Left ventricle myocardium superior (tissue), 1 donor: ENCODE results near the gene SNRPD2. TPM values are rescaled to one million over a fixed set of nuclear protein-coding genes. Genes with fewer than 3 reads are reported as not detected.
A peak's percentile ranks its signal among the peaks of the same experiment; 100 is the strongest.
"Not testable (repeated sequence)": the region's sequence is repeated elsewhere in the genome, so short reads cannot be mapped to it uniquely, and the experiment has no call there.

Experiments used
- ATAC-seq: fragments of 200-7000 bp; cut with Tn5 transposase; one replicate; pipeline ENCODE4 v1.9.1; 2020; ENCODE audit warnings: mild to moderate bottlenecking, moderate library complexity
- DNase-seq: peaks from one replicate; pipeline ENCODE4 v3.0.0-alpha.2; 2020
- intact Hi-C: fragments of 100-400 bp; cut with micrococcal nuclease; formaldehyde crosslinking; loops from one replicate; pipeline ENCODE4 v1.11.0; 2022
- long read RNA-seq: library from polyadenylated mRNA; unstranded; transcript quantifications from one replicate; pipeline ENCODE4 v2.0.0, GENCODE V29; 2021
- total RNA-seq: library from RNA; stranded (reverse); fragmentation: NEBNext Ultra II Directional; extraction: Animal tissue kit (Norgen Biotek cat#: 25700); gene quantifications from one replicate; pipeline ENCODE4 v1.2.1, GENCODE V29; 2021
- donor health status: DM: no; HTN: yes; CAD: no; lungs with severe emphysema.

The SNRPD2 gene
- total RNA-seq, result 233 TPM
- long read RNA-seq, transcript SNRPD2-201 (3 exons, 901 nt), result major isoform, 117 of 153 reads
- long read RNA-seq, partial matches to known transcripts, result 6 of 153 reads
- long read RNA-seq, other reads (novel, unspliced or antisense), result 28 of 153 reads

DNA sequence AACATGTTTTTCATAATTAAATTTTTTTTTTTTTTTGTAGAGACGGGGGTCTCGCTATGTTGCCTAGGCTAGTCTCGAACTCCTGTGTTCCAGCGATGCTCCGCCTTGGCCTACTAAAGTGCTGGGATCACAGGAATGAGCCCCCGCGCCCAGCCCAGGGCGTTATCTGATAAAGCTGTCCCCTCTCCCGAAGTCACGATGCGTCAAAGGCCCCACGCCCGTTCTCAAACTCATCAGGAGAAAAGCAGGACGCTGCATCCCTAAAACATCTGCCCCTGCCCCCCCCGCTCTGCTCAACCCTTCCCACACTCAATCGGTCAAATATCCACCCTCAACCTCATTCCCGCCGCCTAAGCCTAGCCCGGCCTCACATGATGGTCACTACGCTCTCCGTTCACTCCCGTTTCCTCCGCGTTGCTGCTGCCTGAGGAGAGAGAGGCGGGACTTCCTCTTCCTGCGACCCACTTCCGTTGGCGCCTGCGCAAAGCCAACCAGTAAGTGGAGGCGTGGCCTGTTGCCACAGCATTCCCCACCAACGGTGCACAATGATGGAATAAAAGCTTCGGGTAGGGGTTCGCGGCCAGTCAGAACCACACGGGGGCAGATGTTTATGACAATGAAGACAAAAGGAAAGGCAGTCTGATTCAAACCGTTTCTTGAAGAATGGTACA, at the start of gene SNRPD2:
TSS of gene SNRPD2 (minus strand) at position 438 of the 671 bp plus-strand sequence. CDS start at position 373, 65 bp downstream.
- DNase-seq, result peak; percentile 94
- peak; percentile 85 for ATAC-seq
- intact Hi-C loops, result no loop called here

DNA sequence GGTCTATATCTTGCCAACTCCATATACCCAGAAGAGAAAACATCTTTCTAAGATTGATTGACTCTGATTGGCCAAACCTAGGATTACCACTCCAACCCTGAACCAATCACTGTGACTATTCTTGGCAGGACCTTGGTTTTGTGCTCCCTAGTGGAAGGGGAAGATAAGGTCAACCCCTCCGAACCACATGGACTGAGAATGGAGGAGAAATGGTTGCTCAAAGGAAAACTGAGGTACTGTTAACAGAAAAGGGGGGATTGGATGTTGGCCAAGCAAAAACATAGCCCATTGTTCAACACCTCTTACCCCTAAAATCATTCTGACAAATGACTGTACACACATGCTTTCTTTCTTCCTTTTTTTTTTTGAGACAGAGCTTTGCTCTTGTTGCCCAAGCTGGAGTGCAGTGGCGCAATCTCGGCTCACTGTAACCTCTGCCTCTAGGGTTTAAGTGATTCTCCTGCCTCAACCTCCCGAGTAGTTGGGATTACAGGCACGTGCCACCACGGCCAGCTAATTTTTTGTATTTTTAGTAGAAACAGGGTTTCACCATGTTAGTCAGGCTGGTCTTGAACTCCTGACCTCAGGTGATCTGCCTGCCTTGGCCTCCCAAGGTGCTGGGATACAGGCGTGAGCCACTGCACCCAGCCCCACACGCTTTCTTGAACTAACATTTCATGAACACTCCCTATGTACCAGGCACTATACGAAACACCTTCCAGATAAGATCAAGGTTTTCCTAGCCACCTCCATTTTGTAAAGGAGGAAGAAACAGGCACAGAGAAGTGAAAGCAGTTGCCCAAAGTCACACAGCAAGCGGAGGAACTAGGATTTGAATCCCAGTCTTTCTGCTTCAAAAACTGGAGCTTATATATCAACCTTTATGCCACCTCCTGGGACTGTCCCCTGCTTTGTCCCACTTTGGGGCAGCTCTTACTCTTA, 48.0 kb upstream of the SNRPD2 start:
- intact Hi-C loops, result no loop called here
- ATAC-seq, result no peak
- no peak for DNase-seq

DNA sequence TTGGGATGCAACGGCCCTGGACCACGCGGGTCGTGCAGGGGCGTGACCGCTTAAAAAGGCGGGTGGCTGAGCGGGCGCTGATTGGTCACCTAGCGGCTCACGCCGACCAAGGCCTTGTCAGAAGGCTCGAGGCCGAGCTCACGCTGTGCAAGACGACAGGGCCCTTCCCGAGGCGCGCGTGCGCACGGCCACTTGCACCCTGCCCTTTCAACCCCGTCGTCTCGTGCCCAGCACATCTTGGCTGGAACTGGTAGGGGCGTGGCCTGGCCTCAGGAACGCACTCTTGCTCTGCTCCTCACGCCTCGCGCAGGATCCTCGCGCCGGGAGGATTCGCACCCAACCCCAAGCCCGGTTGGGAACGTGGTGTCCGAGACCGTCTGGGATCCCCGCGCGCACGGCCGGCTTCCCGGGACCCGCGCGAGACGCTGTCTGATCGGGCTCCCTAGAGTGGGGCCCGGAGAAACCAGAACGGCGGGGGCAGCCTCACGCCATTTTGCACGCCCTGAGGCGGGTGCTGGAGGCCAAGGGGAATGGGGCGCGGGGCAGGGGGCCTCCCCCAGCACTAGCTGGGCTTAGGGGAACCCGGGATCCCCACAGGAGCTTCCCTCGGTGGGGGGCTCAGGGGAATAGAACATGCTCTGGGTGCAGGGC, 41.5 kb upstream of the SNRPD2 start, which contains the start of gene MEIOSIN:
TSS of gene MEIOSIN (plus strand) at position 280 of the 651 bp plus-strand sequence. CDS start 1,938 bp downstream, outside the sequence.
- intact Hi-C loops, result no loop called here
- ATAC-seq, result no peak
- DNase-seq, result no peak

DNA sequence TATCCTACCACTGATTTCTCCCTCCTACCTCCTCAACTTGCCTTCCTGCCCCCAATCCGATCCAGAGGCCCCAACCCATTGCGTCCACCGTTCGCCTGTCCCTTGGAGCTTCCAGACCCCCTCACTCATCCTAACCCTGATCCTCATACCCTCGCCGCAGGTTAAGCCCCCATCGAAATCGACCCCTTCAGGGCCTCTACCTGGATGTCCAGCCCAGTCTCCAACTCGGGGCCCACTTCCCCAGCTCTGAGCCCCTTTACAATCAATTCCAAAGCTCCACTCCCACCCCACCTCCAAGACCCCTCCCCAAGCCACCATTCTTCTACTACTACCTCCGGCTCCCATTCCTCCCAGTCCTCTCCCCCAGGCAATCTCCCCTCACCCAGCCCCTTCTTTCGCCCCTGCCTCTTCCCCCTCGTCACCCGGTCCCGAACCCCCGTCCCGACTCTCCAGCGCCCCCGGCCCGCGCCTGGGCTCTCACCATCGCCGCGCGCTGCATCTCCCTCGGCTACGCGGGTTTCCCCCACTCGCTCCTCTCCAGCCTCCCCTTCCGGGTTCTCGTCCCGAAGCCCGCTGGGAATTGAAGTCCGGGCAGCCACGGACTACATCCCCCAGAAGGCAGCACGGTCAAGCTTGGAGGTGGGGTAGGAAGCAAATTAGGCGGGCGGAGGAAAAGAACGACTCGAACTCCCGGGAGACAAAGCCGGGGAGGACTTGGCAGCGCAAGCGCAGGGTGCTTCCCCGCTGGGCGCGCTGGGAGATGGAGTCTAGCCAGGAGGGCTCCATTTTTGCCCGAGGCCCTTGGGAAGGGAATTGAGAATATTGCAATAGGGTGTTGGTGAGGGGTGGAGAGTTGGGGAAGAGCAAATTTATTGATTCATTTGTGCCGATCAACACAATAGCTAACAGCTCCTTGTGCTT, 38.9 kb upstream of the SNRPD2 start, which contains the start of gene FBXO46:
TSS of gene FBXO46 (minus strand) at position 529 of the 921 bp plus-strand sequence. CDS start 17,401 bp downstream, outside the sequence.
- DNase-seq (peak; percentile 95), ATAC-seq (peak; percentile 98)
- intact Hi-C loops, result no loop called here

DNA sequence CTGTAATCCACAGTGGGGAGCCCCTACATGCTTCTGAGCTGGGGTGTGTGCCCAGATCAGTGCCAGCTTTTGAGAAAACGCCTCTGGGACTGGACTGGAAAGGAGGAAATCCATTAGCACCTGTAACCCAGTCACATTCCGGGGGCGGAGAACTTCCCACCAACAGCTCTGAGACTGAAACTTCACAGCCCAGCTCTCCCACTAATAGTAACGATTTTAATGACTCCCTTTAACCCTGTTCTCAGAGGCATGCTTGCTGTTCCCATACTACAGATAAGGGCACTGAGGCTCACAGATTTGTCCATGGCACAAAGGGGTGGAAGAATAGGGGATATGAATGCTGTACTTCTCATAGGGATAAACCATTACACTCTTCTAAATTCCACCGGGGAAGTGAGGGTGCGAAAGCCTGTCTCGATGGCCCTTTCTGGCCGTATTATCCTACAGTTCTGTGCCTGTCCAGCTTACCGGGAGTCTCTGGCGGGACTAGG, 38.1 kb upstream of the SNRPD2 start:
- ATAC-seq (no peak), DNase-seq (no peak)
- intact Hi-C loops, result no loop called here

DNA sequence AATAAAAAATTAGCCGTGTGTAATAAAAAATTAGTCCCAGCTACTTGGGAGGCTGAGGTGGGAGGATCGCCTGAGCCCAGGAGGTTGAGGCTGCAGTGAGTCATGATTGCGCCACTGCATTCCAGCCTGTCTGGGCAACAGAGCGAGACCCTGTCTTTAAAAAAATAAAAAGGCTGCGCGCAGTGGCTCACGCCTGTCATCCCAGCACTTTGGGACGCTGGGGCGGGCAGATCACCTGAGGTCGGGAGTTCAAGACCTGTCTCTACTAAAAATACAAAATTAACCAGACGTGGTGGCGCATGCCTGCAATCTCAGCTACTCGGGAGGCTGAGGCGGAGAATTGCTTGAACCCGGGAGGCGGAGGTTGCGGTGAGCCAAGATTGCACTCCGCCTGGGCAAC, 36.9 kb upstream of the SNRPD2 start:
- ATAC-seq, DNase-seq, intact Hi-C loops: not testable (repeated sequence)

DNA sequence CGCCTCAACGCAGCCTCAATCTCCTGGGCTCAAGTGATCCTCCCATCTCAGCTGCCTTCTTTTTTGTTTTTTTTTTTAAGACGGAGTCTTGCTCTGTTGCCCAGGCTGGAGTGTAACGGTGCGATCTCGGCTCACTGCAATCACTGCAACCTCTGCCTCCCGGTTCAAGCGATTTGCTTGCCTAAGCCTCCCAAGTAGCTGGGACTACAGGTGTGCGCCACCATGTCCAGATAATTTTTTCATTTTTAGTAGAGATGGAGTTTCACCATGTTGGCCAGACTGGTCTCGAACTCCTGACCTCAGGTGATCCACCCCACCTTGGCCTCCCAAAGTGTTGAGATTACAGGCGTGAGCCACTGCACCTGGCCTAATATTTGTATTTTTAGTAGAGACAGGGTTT, 28.3 kb upstream of the SNRPD2 start:
- intact Hi-C loops, ATAC-seq, DNase-seq: not testable (repeated sequence)

DNA sequence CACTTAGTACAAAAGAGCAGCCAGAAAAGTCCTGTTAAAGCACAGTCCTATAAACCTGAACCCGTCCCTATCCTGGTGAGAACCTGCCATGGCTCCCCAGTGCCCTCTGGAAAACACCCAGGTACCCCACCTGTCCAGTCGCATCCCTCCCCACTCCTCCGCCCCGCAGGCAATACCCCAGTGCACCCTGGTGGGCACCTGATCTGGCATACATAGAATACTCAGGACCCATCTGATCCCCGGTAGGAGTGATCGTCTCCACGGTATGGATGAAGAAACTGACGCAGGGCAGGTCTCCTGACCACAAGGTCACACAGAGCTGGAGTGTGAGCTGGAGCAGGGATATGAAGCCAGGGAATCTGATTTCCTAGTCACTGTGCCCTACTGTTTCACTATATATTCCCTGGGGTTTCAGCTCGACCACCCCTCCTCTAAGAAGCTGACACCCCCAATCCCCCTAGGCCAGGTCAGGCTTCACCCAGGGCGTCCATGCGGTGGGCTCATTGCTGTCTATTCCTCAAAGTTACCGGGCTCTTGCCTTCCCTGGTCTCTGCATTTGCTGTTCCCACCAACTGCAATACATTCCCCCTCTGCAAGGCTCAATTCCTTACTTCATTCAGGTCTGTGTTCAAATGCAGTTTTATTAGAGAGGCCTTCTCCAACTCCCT, 26.4 kb upstream of the SNRPD2 start:
- intact Hi-C loops, result no loop called here
- DNase-seq (peak; percentile 42), ATAC-seq (peak; percentile 1)

DNA sequence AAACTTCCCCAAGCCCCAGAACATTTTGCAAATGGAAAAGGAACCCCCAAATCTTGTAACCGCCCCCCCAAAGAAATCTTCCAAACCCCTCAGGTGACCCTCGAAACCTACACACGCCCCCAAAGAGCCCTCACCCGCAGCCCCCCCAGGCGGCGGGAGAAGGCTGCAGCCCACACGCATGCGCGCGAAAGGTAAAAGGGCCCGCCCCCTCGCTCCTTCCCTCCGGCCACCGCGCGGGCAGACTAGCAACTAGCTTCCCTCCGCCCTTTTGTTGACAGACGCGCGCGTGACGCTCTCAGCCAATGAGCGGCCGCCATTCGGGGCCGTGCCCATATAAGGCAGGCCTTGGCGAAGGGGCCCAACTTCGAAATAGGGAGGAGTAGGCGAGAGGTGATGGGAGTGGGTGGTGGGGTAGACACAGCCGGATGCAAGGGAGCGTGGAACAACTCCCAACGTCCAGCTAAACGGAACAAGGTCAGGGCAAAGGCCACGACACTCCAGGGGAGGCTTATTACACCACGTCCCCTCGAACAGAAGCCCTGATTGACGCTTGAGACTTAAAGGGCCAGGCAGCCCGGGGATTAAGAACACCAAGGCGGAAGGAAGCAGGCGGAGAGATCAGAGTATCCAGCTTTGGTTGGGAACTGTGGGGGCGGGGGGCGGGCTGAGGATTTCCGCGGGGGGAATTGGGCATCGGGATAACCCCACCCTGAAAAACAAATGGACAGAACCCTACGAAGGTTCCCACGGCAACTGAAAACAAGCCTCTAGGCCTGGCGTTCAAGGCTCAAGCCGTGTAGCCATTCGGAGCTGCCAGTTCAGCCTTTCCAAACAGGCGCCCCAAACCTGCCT, 25.6 kb upstream of the SNRPD2 start:
- DNase-seq (peak; percentile 99), ATAC-seq (peak; percentile 97)
- intact Hi-C loops, result no loop called here

DNA sequence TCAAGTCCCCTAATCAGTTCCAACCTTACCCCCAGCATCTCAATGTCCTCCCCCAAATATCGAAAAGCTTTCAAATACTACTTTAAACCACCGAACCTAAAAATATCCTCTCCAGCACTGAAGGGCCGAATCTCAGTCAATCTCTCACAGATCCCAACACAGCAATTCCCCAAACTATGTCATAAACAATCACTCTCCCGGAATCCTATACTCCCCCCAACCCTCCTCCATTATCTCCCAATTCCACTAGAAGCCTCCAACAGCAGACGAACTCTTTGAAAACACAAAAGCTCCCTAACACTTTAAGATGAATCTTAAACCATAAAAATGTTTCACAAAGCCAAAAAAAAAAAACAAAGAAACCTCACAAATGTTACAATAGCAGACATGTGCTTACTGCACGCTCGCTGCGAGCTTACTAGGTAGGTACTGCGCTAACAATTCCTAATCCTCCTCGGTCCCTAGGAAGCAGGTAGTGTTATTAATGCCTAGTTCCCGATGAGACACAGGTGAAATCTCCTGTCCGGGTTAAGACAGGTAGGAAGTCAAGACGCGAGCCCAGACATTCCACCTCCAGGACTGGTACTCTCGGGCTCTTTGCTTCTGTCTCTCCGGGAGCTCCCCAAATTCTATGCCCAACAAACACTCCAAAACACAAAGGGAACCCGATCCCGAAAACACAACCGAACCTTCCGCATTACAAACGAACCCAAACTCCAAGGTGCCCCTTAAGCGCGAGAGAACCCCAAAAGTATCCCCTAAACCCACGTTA, 24.8 kb upstream of the SNRPD2 start:
- DNase-seq (no peak), ATAC-seq (peak; percentile 2)
- intact Hi-C loops, result no loop called here

DNA sequence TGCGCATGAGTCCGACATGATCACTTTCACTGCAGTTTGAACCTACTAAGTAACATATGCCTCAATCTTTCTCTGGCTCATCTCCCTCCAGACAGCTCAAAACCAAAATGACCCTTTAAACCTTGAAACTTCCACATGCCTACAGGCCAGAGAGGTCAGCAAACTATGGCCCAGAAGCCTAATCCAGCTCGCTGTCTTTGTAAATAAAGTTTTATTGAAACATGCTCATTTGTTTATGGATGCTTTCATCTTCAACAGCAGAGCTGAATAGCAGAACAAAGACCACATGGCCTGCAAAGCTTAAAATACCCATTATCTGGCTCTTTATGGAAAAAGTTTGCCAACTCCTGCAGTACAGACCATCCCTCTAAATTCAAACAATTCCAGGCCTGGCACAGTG, 23.4 kb upstream of the SNRPD2 start:
- no peak for DNase-seq

DNA sequence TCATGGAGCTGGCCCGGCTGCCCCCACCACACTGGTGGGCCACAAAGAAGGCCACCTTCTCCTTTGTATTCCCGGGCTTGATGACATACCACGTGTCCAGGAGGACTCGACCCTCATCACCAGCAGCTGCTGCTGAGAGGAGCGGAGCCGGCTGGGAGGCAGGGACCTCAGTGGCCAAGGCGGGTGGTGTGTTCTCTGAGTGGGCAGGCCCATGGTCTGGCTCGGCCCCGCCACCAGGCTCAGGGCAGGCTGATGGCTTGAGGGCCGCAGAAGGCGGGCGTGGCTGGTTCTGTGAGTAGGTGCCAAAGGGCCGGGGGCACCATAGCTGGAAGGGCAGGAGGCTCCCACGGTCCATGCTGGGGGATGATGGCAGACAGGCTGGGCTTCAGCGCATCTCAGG, 21.4 kb upstream of the SNRPD2 start:
- intact Hi-C loops, result no loop called here
- peak; percentile 31 for DNase-seq
- no peak for ATAC-seq

More for the DNA sequence above, 23.4 kb upstream of the SNRPD2 start:
- no peak for ATAC-seq
- intact Hi-C loops, result no loop called here

DNA sequence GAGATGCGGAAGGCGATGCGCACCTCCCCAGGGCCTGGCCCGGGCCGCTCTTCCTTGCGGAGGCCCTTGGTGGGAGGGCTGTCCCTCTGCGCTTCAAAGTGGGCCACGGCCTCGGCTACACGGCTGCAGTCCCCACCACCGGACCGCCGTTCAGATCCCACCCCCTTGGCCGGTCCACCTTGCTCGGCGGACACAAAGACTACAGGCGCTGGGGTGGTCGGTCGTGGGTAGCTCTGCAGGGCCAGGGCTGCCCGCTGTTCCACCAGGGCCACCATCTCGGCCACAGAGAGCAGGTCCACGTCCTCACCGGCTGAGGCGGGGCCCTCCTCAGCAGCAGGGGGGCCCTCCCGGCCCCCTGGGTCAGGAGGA, 20.9 kb upstream of the SNRPD2 start:
- ATAC-seq, result no peak
- intact Hi-C loops, result no loop called here
- DNase-seq, result no peak

DNA sequence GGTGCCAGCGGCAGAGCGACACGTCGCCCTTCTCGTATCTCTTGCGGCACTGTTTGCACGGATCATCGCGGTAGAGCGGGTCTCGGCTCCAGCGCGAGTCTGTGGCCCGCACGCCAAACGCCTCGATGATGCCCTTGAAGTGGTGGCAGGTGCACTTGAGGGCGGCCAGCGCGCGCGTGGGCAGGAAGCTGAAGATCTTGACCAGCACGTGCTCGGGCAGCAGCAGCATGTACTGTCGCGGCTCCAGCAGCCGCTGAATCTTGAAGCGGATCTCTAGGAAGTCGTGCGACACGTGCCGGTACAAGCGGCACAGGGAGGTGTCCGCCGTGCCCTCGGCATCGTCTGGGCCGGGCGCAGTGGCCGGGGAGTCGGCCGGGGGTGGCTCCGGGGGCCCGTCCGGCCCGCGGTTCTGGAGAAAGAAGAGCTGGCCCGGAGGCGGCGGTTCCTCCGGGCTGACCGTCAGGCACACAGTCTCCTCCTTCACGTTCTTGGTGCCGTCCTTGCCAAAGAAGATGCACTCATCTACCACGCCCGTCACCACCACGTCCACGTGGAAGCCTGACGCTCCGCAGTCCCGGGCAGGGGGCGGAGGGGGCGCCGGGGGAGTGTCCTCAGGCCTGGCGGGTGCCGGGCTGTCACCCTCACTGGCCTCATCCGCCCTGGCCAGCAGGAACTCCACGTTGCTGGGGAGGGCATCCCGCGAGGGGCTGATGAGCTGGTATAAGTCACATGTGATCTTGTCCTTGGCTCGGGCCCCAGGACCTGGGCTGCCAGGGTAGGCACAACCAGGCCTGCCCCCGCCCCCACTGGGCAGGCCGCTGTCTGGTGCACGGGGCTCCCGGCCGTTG, 20.3 kb upstream of the SNRPD2 start:
- intact Hi-C loops, result no loop called here
- DNase-seq (no peak), ATAC-seq (no peak)
